HCT116 (cell line): ENCODE data around the gene MSLN. TPM values are rescaled to one million over a fixed set of nuclear protein-coding genes. Genes with fewer than 3 reads are reported as not detected.

ENCODE experiments used
- ATAC-seq: fragments of 200-7000 bp; cut with Tn5 transposase; 2 replicates; pipeline ENCODE4 v1.9.1; 2020; ENCODE audit warnings: mild to moderate bottlenecking, moderate library complexity
- BruUV-seq: library from RNA; stranded (reverse); fragments of 400-500 nt; replicated peaks from 2 replicates; lab custom pipeline; 2021; lab: Mats Ljungman, UMichigan
- CTCF ChIA-PET: fragments of 300-600 bp; sonication (Branson Sonifier 250); formaldehyde crosslinking; loops from one replicate; lab custom pipeline; 2021; ENCODE audit warnings: antibody characterized with exemption; lab: Charles Lee
- POLR2A ChIA-PET: fragments of 300-600, 350-600 bp; sonication (Branson Sonifier 250); formaldehyde crosslinking; loops from one replicate; lab custom pipeline; 2021; ENCODE audit warnings: antibody characterized with exemption; lab: Charles Lee
- RAD21 ChIA-PET, 2 experiments: fragments of 300-600 bp; sonication (Branson Sonifier 250); formaldehyde crosslinking; loops; one replicate each; lab custom pipeline; 2023; ENCODE audit warnings: low total read pairs in 2 of 2; ENCODE audit not compliant: uncharacterized antibody in 2 of 2, unreplicated experiment in 2 of 2, low non-redundant PET in 1 of 2; lab: Charles Lee
- DNase-seq: peaks from one replicate; pipeline ENCODE4 v3.0.0-alpha.2; 2010; ENCODE audit warnings: low read depth, low spot score
- H2AFZ ChIP-seq: fragments of 200-600 bp; shearing (Covaris generic), sonication (generic); 2 replicates; pipeline ENCODE4 v1.6.1; 2017; ENCODE audit warnings: low read depth, mixed run types, mixed read lengths, antibody characterized with exemption, low read length; ENCODE audit not compliant: poor library complexity, severe bottlenecking
- H3K27ac ChIP-seq: 2 replicates; pipeline ENCODE4 v1.5.1; 2012; ENCODE audit warnings: low read depth, low read length
- H3K27me3 ChIP-seq: fragments of 200-600 bp; sonication (generic); 2 replicates; pipeline ENCODE4 v1.6.1; 2016; ENCODE audit warnings: mixed run types, low read length, mixed read lengths; ENCODE audit not compliant: insufficient read depth
- H3K36me3 ChIP-seq, 2 experiments: fragments of 200-500 bp in 1 of 2; fragments of 200-600 bp in 1 of 2; sonication (Bioruptor generic) in 1 of 2; sonication (generic) in 1 of 2; 2 replicates each; pipeline versions ENCODE4 v1.5.1 to v1.6.1; 2014 to 2016; ENCODE audit warnings: low read length in 2 of 2, inconsistent platforms in 1 of 2, mixed read lengths in 1 of 2, mixed run types in 1 of 2; ENCODE audit not compliant: insufficient read depth in 2 of 2, control insufficient read depth in 1 of 2
- H3K4me1 ChIP-seq, 2 experiments: fragments of 200-600 bp in 1 of 2; sonication (generic) in 1 of 2; 2 replicates each; pipeline versions ENCODE4 v1.5.1 to v1.6.1; 2012 to 2017; ENCODE audit warnings: low read length in 2 of 2, inconsistent platforms in 1 of 2, mild to moderate bottlenecking in 1 of 2, mixed read lengths in 1 of 2, mixed run types in 1 of 2, moderate library complexity in 1 of 2; ENCODE audit not compliant: insufficient read depth in 2 of 2, control insufficient read depth in 1 of 2
- H3K4me2 ChIP-seq: fragments of 200-600 bp; sonication (generic); 2 replicates; pipeline ENCODE4 v1.6.1; 2017; ENCODE audit warnings: mixed run types, low read length, mixed read lengths
- H3K4me3 ChIP-seq, 2 experiments: fragments of 200-600 bp in 1 of 2; sonication (generic) in 1 of 2; replicated peaks in 1 of 2; 2 replicates each; pipeline ENCODE4 v1.5.1; 2011 to 2016; ENCODE audit warnings: low read length in 2 of 2, control low read depth in 1 of 2, low read depth in 1 of 2, mild to moderate bottlenecking in 1 of 2, mixed read lengths in 1 of 2, mixed run types in 1 of 2
- H3K79me2 ChIP-seq: fragments of 200-600 bp; sonication (generic); 2 replicates; pipeline ENCODE4 v1.6.1; 2017; ENCODE audit warnings: mild to moderate bottlenecking, mixed run types, low read length, moderate library complexity, mixed read lengths; ENCODE audit not compliant: insufficient read depth
- H3K9ac ChIP-seq: fragments of 200-600 bp; sonication (generic); 2 replicates; pipeline ENCODE4 v1.6.1; 2016; ENCODE audit warnings: low read length, mixed read lengths
- H3K9me2 ChIP-seq: fragments of 200-600 bp; sonication (generic), shearing (Covaris generic); 2 replicates; pipeline ENCODE4 v1.6.1; 2017; ENCODE audit warnings: mixed run types, mild to moderate bottlenecking, moderate library complexity; ENCODE audit not compliant: insufficient read depth
- H3K9me3 ChIP-seq, 2 experiments: fragments of 200-500 bp in 1 of 2; fragments of 200-600 bp in 1 of 2; sonication (Bioruptor generic) in 1 of 2; sonication (generic) in 1 of 2; 2 replicates each; pipeline ENCODE4 v1.6.1; 2014 to 2017; ENCODE audit warnings: low read length in 2 of 2, mixed read lengths in 2 of 2, inconsistent platforms in 1 of 2, low read depth in 1 of 2, mild to moderate bottlenecking in 1 of 2, mixed run types in 1 of 2, moderate library complexity in 1 of 2; ENCODE audit not compliant: control insufficient read depth in 1 of 2, insufficient read depth in 1 of 2
- H4K20me1 ChIP-seq: fragments of 200-600 bp; sonication (generic), shearing (Covaris generic); 2 replicates; pipeline ENCODE4 v1.6.1; 2017; ENCODE audit warnings: mixed run types, mild to moderate bottlenecking, moderate library complexity; ENCODE audit not compliant: insufficient read depth
- EGR1 ChIP-seq: IDR thresholded peaks from 2 replicates; pipeline ENCODE4 v1.6.1; 2012; ENCODE audit warnings: low read depth
- ELF1 ChIP-seq: IDR thresholded peaks from 2 replicates; pipeline ENCODE4 v1.6.1; 2012; ENCODE audit warnings: low read depth, borderline replicate concordance
- EZH2phosphoT487 ChIP-seq: fragments of 200-600 bp; IDR thresholded peaks from 2 replicates; pipeline ENCODE4 v1.6.1; 2018; ENCODE audit warnings: antibody characterized with exemption, borderline replicate concordance
- POLR2AphosphoS5 ChIP-seq: IDR thresholded peaks from 2 replicates; pipeline ENCODE4 v1.6.1; 2011; ENCODE audit warnings: mild to moderate bottlenecking, low read depth, low read length, moderate library complexity
- RAD21 ChIP-seq: IDR thresholded peaks from 2 replicates; pipeline ENCODE4 v1.6.1; 2012; ENCODE audit warnings: low read depth, mild to moderate bottlenecking
- SRF ChIP-seq: IDR thresholded peaks from 2 replicates; pipeline ENCODE4 v1.6.1; 2012; ENCODE audit warnings: low read depth
- YY1 ChIP-seq: IDR thresholded peaks from 2 replicates; pipeline ENCODE4 v1.6.1; 2011; ENCODE audit warnings: low read length, low read depth, moderate library complexity, mild to moderate bottlenecking; ENCODE audit not compliant: insufficient replicate concordance; ENCODE audit errors: extremely low read depth
- ZFX ChIP-seq: fragments of 450-650 bp; IDR thresholded peaks from 2 replicates; pipeline ENCODE4 v1.6.1; 2017
- intact Hi-C: fragments of 100-400 bp; cut with micrococcal nuclease; formaldehyde crosslinking; loops from 2 replicates; pipeline ENCODE4 v1.10.0; 2022
- total RNA-seq: library from RNA; stranded (reverse); gene quantifications from one replicate; pipeline ENCODE4 v1.2.1, GENCODE V29; 2021; ENCODE audit not compliant: unreplicated experiment
- TF ChIP-seq, protein P1 (sequence below): IDR thresholded peaks from 2 replicates; pipeline ENCODE4 v1.6.1; 2012; ENCODE audit warnings: low read depth
- TF ChIP-seq, protein P2 (sequence below), 3 experiments: fragments of 200-600 bp in 1 of 3; sonication (generic) in 1 of 3; IDR thresholded peaks in 2 of 3; conservative IDR thresholded peaks in 1 of 3; 2 replicates each; pipeline ENCODE4 v1.5.1; 2012 to 2017; ENCODE audit warnings: low read depth in 2 of 3, low read length in 2 of 3, antibody characterized with exemption in 1 of 3, borderline replicate concordance in 1 of 3, control low read depth in 1 of 3, mild to moderate bottlenecking in 1 of 3, mixed read lengths in 1 of 3, mixed run types in 1 of 3, moderate library complexity in 1 of 3; ENCODE audit not compliant: insufficient read depth in 1 of 3
- TF ChIP-seq, protein P3 (sequence below): IDR thresholded peaks from 2 replicates; pipeline ENCODE4 v1.6.1; 2012
- TF ChIP-seq, protein P4 (sequence below): IDR thresholded peaks from 2 replicates; pipeline ENCODE4 v1.6.1; 2011; ENCODE audit warnings: mild to moderate bottlenecking, low read length, moderate library complexity; ENCODE audit not compliant: insufficient replicate concordance; ENCODE audit errors: extremely low read depth

The MSLN gene
- total RNA-seq, 1 experiment from 2014 or later = 40.9 TPM

DNA sequence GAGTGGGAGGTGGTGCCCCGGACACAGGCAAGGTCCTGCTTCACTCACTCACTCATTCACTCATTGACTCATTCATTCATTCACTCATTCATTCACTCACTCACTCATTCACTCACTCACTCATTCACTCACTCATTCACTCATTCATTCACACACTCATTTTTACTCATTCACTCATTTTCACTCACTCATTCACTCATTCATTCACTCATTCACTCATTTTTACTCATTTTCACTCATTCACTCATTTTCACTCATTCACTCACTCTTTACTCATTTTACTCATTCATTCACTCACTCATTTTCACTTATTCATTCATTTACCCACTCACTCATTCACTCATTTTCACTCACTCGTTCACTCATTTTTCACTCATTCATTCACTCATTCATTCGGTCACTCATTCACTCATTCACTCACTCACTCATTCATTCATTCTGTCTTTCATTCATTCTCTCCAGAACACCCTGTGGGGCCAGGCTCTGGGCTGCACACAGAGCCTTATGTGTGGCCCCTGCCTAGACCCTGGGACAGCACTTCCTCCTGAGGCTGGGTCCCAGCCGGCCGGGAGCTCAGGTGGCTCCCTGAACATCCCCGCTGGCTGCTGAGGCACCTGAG, 18.5 kb downstream of the MSLN start:
- Histone ChIP-seq H3K4me3 (no peak overlapping the region), H3K27me3 (no peaks in the 10 kb centered on the region), H3K4me1 (peaks cover 21 to 42% of the 10 kb centered on the region in 2 experiments), H3K9me3 (no peaks in the 10 kb centered on the region), H3K36me3 (no peaks in the 10 kb centered on the region), H3K4me2 (no peak overlapping the region), H3K9me2 (no peaks in the 10 kb centered on the region), H3K9ac (no peak overlapping the region), H4K20me1 (no peaks in the 10 kb centered on the region), H3K27ac (no peak overlapping the region), H2AFZ (no peak overlapping the region), H3K79me2 (no peaks in the 10 kb centered on the region)
- ChIA-PET CTCF (no interaction called here), POLR2A (no interaction called here), RAD21 (no interaction called here)
- intact Hi-C loops = no loop called here
- no peak for TF ChIP-seq YY1
- TF ChIP-seq, protein P1, sequence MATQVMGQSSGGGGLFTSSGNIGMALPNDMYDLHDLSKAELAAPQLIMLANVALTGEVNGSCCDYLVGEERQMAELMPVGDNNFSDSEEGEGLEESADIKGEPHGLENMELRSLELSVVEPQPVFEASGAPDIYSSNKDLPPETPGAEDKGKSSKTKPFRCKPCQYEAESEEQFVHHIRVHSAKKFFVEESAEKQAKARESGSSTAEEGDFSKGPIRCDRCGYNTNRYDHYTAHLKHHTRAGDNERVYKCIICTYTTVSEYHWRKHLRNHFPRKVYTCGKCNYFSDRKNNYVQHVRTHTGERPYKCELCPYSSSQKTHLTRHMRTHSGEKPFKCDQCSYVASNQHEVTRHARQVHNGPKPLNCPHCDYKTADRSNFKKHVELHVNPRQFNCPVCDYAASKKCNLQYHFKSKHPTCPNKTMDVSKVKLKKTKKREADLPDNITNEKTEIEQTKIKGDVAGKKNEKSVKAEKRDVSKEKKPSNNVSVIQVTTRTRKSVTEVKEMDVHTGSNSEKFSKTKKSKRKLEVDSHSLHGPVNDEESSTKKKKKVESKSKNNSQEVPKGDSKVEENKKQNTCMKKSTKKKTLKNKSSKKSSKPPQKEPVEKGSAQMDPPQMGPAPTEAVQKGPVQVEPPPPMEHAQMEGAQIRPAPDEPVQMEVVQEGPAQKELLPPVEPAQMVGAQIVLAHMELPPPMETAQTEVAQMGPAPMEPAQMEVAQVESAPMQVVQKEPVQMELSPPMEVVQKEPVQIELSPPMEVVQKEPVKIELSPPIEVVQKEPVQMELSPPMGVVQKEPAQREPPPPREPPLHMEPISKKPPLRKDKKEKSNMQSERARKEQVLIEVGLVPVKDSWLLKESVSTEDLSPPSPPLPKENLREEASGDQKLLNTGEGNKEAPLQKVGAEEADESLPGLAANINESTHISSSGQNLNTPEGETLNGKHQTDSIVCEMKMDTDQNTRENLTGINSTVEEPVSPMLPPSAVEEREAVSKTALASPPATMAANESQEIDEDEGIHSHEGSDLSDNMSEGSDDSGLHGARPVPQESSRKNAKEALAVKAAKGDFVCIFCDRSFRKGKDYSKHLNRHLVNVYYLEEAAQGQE = no peak
- TF ChIP-seq, protein P2, sequence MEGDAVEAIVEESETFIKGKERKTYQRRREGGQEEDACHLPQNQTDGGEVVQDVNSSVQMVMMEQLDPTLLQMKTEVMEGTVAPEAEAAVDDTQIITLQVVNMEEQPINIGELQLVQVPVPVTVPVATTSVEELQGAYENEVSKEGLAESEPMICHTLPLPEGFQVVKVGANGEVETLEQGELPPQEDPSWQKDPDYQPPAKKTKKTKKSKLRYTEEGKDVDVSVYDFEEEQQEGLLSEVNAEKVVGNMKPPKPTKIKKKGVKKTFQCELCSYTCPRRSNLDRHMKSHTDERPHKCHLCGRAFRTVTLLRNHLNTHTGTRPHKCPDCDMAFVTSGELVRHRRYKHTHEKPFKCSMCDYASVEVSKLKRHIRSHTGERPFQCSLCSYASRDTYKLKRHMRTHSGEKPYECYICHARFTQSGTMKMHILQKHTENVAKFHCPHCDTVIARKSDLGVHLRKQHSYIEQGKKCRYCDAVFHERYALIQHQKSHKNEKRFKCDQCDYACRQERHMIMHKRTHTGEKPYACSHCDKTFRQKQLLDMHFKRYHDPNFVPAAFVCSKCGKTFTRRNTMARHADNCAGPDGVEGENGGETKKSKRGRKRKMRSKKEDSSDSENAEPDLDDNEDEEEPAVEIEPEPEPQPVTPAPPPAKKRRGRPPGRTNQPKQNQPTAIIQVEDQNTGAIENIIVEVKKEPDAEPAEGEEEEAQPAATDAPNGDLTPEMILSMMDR (IDR thresholded peaks at IDR 0.05 in 2 of 3, conservative IDR thresholded peaks at IDR 0.05 in 1 of 3; ENCODE audit: borderline replicate concordance in 1 of 3, insufficient read depth in 1 of 3, low read depth in 2 of 3, low read length in 2 of 3) = no peak
- no peak for TF ChIP-seq EGR1
- no peak for TF ChIP-seq ZFX
- TF ChIP-seq POLR2AphosphoS5 = no peak
- TF ChIP-seq SRF = no peak
- TF ChIP-seq ELF1 = no peak
- TF ChIP-seq RAD21 = no peak
- TF ChIP-seq, protein P3, sequence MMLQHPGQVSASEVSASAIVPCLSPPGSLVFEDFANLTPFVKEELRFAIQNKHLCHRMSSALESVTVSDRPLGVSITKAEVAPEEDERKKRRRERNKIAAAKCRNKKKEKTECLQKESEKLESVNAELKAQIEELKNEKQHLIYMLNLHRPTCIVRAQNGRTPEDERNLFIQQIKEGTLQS = no peak
- TF ChIP-seq EZH2phosphoT487 = no peak
- TF ChIP-seq, protein P4, sequence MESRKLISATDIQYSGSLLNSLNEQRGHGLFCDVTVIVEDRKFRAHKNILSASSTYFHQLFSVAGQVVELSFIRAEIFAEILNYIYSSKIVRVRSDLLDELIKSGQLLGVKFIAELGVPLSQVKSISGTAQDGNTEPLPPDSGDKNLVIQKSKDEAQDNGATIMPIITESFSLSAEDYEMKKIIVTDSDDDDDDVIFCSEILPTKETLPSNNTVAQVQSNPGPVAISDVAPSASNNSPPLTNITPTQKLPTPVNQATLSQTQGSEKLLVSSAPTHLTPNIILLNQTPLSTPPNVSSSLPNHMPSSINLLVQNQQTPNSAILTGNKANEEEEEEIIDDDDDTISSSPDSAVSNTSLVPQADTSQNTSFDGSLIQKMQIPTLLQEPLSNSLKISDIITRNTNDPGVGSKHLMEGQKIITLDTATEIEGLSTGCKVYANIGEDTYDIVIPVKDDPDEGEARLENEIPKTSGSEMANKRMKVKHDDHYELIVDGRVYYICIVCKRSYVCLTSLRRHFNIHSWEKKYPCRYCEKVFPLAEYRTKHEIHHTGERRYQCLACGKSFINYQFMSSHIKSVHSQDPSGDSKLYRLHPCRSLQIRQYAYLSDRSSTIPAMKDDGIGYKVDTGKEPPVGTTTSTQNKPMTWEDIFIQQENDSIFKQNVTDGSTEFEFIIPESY = no peak
- no TSS peak for BruUV-seq
- no peak for DNase-seq
- ATAC-seq = no peak
